GM21576 (cell line): Measurements from ENCODE around the gene MRAS.

Experiments used
- ATAC-seq: cut with Tn5 transposase; IDR thresholded peaks from one replicate; pipeline ENCODE4 v1.9.1; 2021; ENCODE audit warnings: mild to moderate bottlenecking, moderate library complexity; ENCODE audit not compliant: unreplicated experiment

MRAS gene

DNA sequence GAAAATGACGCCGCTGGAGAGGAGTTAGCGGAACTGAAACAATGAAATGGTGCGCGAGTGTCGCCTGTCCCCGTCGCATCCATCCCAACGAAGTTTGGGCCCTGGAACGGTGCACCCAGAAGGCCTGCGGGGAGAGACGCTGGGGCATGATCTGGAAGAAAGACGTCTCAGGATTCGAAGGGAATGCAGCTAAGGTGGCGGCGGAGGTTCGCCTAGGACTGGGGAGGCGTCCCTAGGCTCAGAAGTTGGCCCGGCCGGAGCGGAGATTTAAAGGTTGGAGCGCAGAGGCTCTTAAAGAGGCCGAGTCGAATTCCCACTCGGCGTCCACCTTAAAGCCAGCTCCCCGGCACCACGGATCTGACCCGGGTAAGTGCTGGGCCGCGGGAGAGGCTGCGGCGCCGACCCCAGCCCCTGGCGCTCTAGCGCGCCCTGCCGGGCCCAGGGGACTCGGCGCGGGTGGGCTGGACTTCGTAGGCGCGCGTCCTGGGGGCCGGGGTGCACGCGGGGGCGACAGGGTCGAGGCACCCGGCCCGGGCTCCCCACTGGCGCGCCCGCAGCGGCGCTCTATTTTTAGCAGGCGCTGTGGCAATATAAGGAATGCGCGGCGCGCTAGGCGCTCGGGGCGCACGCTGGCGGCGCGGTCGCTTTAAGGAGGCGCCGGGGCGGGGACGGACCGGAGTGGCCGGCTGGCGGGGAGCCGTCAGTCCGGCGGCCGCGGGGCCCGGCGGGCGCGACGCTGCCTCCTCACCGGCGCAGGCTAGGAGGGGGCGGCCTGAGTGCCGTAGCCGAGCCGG lies at the start of gene MRAS:
TSS of gene MRAS (plus strand) at position 620 of the 794 bp plus-strand sequence. CDS start 24,305 bp downstream, outside the sequence.
- ATAC-seq: no peak

DNA sequence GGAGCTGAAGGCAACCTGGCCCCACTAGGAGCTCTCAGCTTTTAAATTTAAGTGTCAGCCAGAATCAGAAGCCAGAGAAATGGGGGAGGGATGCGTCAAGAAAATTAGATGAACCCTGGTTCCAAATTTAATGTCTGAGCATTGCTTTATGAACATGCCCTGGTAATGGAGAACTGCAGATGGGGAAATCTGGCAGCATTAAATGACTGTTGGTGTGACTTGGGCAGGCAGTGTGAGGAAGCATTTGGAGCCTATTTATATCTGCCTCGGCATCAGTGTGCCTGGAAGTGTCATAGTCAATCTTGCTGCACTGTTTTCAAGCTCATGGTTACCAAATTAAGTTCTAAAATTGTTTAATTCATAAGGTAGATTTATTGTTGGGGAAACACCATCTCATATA lies 47.7 kb upstream of the MRAS start:
- no peak for ATAC-seq

DNA sequence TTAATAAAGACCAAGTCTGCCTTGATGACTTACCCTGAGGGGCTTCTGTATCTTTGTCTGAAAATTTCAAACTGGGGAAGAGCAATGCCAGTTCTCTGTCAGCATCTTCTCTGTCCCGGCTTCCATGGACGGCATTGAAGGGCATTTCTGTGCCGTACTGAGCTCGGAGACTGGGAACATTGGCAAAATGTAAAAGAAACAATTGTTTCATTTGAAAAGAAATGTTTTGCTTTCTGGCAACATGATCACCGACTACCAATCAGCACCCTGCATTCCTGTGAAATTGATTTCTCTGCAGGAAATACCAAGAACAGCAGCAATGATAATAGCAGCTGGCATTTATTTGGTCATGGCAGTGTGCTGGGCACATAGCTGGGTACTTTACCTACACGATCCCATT lies 44.9 kb upstream of the MRAS start:
- ATAC-seq: no peak

DNA sequence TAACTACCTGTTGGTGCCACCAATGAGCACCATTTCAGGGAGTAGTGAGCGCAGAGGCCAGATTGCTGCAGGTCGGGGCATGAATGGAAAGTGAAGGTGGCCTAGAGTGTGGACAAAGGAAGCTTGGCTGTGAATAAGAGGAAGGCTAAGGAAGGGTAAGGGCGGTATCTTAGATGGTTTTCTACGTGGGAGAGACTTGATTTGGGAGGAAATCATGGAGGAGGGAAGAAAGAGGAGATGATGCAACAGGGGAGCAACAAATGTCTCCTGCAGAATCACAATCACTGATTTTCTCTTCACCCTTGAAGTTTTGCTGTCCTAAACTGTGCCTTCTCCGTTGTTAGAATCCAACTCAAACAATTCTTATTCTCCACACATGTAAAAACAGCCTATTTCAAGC lies 40.5 kb upstream of the MRAS start:
- no peak for ATAC-seq

DNA sequence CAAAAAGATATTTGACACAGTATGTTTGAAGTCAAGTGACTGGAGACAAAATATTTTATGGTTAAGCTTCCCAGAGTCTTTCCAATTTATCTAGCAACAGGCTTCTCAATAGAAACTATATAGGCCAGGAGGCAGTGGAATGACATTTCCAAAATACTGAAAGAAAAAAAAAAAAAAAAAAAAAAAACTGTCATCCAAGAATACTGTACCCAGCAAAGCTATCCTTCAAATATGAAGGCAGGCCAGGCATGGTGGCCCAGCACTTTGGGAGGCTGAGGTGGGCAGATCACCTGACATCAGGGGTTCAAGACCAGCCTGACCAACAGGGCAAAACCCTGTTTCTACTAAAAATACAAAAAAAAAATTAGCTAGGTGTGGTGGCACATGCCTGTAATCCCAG lies 39.6 kb upstream of the MRAS start:
- ATAC-seq: no peak

DNA sequence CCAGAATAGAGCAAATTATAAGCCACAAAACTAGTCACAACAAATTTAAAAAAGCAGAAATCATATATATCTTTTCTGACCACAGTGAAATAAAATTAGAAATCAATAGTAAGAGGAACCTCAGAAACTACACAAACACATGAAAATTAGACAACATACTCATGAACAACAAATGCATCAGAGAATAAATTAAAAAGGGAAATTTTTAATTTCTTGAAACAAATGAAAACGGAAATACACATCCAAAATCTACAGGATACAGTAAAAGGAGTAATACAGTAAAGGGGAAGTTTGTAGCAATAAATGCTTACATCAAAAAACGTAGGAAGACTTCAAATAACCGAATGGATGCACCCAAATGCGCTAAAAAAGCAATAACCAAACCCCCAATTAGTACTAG lies 37.9 kb upstream of the MRAS start:
- no peak for ATAC-seq

DNA sequence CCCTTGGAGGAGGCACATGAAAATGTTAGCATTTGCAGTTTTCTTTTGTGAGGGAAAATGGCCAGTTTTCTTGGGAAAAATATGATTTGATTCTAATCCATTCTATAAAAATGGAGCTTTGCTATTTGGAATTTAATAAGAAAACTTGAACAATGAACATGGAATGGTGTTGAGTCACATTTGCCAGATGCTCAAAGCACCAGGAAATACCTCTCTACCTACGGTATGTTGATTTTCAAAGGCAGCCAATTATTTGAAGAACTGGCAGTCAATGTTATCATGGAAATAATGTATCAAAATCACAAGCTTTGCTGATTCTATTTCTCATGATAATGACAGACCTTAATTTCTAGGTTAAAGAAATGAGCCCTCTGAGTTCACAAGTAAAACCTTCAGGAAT lies 33.6 kb upstream of the MRAS start:
- ATAC-seq: no peak

DNA sequence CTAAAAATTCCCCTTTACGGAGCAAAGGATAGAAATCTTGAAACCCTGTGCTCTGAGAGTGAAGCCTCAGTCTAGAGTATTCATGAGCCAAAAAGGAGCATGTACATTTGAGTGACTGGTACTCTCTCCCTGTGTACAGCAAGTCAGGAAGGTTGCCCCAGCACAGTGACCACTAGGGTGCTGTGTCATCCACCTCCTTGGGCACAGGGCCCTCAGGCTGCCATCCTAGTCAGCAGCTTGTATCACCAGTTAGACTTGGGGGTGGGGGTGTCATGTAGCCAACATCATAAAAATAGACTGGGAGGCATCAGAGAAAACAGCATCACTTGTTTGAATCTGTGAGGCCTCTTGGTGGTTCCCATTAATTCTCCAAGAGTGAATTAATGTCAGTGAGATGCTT lies 30.7 kb upstream of the MRAS start:
- ATAC-seq: no peak

DNA sequence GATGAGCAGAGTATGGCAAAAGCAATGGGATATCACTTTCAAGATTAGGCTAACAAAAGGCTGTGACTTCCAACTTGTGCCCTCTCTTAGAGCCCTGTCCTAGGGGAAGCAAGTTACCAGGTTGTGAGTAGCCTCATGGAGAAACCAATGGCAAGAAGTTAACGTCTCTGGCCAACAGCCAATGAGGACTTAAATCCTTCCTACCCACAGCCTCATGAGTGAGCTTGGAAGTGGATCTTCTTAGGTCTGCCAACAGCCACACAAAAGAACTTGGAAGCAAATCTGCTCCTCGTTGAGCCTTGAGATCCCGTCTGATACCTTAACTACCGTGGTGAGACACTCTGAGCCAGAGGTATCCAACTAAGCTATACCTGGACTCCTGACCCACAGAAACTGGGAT lies 24.4 kb upstream of the MRAS start:
- ATAC-seq: no peak

DNA sequence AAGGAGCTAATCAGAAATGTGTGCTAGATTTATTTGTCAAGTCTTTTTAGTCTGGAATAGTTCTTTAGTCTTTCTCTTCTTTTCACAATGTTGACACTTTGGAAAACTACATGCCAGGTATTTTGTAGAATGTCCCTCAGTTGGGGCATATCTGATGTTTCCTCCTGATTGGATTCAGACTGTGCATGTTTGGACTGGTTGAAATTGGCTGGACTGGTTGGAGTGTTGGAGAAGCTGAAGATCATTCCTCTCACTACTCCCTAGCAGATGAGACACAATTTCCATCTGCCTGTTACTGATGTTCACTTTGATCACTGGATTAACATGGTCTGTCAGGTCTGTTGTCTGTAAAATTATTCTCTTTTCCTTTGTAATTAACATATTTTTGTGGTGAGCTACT lies 22.4 kb upstream of the MRAS start:
- no peak for ATAC-seq

DNA sequence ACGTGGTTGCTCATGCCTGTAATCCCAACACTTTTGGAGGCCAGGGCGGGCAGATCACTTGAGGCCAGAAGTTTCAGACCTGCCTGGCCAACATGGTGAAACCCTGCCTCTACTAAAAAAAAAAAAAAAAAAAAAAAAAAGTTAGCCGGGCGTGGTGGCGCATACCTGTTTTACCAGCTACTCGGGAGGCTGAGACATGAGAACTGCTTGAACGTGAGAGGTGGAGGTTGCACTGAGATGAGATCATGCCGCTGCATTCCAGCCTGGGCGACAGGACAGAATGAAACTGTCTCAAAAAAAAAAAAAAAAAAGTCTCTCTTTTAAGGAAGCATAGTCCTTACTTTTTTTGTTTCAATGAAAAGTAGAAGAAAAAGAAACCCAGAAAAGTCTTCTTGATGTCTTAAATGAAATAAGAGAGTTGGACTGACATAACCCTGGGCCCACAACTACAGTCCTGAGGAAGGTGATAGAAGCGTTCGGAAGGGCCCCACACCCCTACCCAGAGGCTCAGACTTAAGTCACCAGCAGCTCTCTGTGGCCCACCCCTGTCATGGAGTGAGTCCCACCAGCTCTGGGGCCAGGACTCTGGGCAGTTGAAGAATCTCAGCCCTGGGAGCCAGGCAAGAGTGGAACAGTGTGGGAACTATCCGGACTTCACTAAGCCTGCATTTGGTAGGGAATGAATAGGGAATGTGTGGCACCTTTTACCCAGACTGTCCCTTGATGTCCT lies 21.3 kb upstream of the MRAS start:
- ATAC-seq: no peak

DNA sequence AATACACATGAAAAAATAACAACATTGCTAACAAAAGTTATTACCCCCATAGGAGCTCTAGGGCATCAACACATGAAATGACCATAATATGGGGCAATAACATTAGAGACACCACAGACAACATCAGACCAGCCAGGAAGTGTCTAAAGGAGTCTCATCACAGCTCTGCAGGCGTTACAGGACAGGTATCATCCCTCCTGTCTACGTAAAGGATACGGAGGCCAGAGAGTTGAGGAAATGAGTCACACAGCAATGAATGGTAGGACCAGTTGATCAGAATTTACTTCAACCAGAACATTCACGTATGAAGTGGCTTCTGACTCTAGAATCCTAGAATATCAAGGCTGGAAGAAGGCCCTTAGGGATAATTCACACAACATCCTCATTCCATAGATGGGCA lies 20.5 kb upstream of the MRAS start:
- ATAC-seq: no peak

DNA sequence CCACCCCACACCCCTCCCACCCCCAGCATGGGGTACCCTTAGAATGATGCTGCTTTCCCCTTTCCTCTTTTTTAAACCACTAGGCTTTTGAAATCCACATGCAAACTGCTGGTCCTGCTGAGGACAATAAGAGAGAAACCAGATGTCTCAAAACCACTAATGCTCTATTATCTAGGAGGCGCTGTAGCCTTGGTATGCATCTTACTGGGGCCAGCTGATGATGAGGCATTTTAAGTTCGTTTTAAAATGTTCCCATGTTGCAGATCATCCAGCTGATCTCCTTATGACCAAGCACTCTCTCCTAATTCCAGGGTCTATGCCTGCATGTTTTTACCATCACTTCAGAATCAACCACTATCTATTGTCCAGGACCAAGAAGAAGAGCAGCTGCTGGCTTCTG lies 20.0 kb upstream of the MRAS start:
- no peak for ATAC-seq

DNA sequence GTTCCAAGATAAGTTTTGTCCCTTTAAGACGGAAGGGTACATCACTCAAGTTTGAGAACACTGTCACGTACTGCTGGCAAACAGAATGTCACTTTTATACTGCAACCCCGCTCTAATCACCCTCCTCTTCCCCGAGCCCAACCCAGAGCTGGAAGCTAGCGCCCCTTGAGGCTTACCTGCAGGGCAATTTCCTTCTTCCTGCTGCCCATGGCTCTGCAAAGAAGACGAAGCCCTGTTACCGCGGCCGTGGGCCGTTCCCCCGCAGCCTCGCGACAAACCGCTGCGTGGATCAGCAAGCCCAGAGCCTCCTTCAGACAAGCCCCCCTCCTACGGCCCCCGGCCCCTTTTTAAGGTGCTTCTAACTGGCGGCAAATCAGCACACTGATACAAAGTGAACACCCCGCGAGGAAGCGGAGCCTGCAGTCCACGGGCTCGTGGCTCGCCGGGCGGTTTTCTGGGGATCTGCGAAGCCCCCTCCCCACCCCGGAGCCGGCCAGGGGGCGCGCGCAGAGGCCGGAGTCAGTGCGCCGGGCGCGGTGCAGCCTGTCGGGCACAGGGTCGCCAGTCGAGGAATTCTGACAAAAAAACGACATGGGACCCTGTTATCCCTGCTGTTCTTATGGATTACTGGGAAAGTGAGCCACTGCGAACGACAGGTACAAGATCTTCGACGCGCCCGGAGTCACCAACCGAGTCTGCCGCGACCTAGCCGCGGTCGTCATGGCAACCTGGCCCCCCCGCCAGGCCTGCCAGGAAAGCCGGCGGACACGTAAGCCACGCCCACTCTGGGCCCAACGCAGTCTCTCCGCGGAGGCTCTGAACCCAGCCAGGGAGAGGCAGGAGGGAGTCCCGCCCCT lies 19.0 kb upstream of the MRAS start, which contains the start of gene NME9:
TSS of gene NME9 (minus strand) at position 725 of the 857 bp plus-strand sequence. CDS start at position 209, 516 bp downstream.
- ATAC-seq: peak; percentile 84

DNA sequence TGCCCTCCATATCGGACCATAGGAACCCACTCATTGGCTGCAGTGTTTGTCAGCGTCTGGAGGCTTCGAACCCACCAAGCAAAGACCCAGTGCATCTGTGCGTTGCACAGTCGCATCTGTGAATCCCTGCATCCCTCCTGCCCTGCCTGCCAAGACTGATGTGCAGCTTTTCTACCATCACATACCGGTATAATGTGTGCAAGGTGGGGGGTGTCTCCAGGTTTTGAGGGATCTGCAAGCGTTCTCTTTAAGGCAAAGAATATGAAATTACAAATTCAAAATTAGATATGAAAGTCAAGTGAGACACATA lies 18.4 kb upstream of the MRAS start:
- no peak for ATAC-seq

DNA sequence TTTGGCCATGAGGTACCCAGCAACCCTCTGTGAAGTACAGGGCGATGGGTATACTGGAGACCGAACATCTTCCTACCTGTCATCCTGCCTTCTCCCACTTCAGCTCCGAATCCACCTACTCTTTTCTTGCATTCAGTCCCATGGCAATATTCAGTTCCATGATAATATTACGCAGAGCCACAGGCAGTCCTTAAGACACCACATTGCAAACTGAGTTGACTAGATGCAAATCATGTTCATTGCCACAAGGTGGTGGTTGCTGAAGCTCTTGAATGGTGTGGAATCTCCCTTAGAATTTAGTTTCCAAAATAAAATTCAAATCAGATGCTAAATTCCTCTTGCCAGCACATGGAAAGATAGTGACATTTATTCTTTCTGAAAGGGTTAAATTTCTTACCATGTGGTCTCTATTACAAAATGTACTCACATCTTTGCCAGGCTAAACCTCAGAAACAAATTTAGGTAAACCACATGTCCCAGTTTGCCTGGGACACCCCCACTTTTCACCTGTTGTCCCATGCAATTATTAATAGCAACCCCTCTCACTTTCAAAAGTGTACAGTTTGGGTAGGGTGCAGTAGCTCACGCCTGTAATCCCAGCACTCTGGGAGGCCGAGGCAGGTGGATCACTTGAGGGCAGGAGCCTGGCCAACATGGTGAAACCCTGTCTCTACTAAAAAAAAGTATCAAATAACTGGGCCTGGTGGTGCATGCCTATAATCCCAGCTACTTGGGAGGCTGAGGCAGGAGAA lies 17.1 kb upstream of the MRAS start:
- ATAC-seq: no peak

DNA sequence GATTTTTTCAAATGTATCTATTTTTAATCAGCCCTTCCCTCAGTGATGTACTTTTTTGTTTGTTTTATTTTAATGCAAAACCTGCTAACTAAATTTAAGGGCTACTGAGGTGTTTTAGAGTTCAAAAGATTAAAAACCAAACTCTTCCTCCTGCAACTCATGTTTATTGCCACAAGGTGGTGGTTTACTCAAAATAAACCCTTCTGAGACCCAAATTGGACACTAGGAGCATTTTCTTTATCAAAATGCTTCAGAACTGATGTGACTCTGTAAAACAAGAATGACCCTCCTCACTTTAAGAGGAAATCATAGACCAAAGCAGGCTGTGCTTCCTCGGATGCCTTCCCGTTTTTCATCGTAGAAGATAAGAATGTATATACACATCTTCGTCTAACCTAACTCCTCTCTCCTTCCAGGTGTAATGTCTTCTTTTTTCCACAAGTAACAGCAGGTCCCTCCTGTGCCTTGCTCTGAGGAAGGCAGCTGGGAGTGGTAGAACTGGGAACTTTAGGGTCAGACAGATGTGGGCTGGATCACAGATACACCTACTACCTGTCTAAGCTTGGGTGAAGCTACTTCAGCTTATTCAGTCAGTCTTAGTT lies 15.8 kb upstream of the MRAS start:
- ATAC-seq: no peak

DNA sequence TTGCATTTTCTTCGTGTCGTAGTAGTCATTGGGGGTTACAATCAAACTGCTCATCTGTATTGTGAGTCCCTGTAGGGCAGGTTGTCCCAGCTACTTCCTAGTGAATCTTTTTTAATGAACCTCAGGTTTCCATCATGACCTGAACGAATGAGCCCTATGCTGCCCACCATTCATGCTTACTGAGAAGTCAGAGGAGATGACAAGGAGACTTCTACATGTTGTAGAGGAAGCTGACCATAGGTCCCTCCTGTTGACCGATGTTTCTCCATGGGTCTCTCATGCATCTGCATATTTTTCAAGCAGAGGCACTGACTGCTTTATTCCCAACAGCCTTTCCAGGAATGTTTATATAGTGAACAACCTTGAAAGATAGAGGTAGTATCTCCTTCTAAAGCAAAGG lies 13.8 kb upstream of the MRAS start:
- no peak for ATAC-seq

DNA sequence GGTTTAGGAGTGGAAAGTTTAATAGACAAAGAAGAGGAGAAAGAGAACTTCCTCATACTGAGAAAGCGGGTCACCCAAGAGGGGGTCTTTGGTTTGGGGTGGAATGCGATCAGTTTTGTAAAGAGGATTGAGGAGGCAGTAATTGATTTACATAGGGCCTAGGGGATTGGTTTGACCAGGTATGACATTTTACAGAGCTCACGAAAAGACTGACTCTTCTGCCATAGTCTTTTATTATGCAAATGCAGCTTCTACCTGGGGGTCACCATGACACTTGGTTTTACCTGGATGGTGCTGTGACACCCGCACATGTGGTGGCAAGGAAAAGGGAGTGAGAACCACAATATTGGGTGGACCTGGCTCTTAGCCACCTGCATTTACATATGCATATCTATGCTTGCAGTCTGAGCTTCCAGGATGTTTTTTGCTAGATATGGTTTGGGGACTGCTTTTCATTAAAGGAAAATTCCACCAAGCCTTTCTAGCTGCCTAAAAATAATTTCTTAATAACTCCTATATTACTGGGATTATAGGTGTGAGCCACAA lies 11.9 kb upstream of the MRAS start:
- ATAC-seq: no peak

DNA sequence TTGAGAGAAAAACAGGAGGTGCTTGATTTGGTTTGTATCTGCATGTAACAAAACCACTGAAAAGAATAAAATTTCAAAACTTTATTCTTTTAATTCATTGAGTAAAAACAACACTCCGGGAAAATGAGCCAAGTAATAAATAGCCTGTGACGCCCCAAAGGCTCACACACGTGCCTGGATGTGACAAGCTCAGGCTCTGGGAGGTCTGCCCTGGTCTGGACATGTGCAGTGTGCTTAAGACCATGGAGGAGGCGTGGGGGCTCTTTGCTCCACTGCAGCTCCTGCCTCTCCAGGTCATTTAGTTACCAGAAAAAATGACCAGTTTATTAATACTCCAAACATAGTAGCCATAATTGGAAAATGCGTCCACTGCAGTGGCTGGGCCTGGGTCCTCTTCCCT lies 10.1 kb upstream of the MRAS start:
- ATAC-seq: no peak
